Activated T-helper 1 cell treated with anti-CD3 and anti-CD28 coated beads, Interleukin-2, amount 50 U/mL, for 16 hours (primary cell): Measurements from ENCODE around the gene MCHR1.
"Not testable (repeated sequence)": the region's sequence is repeated elsewhere in the genome, so short reads cannot be mapped to it uniquely, and the experiment has no call there.

Experiments
- DNase-seq, 2 donors: peaks; one replicate each; pipeline ENCODE4 v3.0.0-alpha.2; 2020; ENCODE audit warnings: low read depth in 1 of 2, low spot score in 1 of 2

MCHR1 gene

DNA sequence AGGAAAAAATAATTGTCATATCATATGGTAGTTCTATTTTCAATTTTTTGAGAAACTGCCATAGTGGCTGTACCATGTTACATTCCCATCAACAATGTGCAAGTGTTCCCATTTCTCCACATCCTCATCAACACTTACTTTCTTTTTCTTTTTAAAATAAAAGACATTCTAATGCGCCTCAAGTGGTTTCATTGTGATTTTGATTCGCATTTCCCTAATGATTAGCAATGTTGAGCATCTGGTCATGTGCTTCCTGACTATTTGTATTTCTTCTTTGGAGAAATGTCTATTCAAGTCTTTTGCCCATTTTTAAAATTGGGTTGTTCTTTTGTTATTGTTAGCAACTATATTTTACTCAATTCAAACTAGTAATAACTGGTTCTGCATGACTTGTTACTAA lies 8.4 kb downstream of the MCHR1 start:
- DNase-seq: no peak

DNA sequence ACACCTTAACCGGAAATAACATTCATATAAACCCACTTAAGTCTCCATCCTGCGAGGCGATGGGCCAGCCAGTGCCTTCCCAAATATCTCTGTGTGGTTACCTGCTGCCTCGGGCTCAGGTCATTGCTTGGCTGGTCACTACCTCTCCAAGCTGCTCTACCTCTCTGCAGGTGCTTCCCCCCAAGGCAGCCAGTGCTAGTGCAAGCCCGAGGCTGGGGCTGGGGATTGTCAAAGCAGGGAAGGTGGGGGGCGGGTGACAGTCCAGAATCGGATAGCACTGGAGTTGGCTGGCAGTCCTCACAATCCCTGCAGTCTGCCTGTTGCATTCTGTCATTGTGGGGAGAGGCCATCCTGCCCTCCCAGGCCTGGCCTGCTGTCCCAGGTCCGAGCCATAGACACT lies 11.1 kb downstream of the MCHR1 start:
- no peak for DNase-seq

- DNase-seq: no peak
These were observed 12.2 kb downstream of the MCHR1 start for GRCh38 chr22:40691532-40691931.

- no peak for DNase-seq
These were observed 15.1 kb downstream of the MCHR1 start for GRCh38 chr22:40694411-40694810.

DNA sequence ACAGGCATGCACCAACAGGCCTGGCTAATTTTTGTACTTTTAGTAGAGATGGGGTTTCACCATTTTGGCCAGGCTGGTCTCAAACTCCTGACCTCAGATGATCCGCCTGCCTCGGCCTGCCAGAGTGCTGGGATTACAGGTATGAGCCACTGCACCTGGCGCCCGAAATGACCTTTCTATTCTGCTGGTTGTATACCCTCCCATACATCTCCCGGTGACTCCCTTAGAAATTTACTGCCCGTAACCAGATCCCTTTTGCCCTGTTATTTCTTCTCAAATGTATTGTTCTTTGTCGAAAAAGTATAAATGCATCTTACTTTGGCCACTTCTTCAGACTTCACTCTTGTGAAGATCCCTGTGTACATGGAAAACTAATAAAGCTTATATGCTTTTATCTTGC lies 22.0 kb downstream of the MCHR1 start:
- no peak for DNase-seq

GRCh38 chr22:40703174-40703573 lies 23.9 kb downstream of the MCHR1 start:
- DNase-seq: no peak

- DNase-seq: no peak
These were observed 24.5 kb downstream of the MCHR1 start for GRCh38 chr22:40703736-40704135.

- no peak for DNase-seq
These were observed 26.8 kb downstream of the MCHR1 start for GRCh38 chr22:40705918-40706682.

DNA sequence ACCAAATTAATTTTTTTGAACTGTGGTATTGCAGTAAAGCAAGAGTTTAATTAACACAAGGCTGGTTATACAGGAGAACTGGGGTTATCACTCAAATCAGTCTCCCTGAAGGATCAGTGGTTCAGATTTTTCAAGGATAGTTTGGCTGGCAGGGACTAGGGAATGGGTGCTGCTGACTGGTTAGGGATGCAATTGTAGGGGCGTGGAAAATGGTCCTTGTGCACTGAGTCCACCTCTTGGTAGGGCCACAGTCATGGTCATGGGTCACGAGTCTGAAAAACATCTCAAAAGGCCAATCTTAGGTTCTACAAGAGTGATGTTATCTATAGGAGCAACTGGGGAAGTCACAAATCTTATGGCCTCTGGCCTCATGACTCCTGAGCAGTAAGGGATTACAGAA lies 27.9 kb downstream of the MCHR1 start:
- no peak for DNase-seq

DNA sequence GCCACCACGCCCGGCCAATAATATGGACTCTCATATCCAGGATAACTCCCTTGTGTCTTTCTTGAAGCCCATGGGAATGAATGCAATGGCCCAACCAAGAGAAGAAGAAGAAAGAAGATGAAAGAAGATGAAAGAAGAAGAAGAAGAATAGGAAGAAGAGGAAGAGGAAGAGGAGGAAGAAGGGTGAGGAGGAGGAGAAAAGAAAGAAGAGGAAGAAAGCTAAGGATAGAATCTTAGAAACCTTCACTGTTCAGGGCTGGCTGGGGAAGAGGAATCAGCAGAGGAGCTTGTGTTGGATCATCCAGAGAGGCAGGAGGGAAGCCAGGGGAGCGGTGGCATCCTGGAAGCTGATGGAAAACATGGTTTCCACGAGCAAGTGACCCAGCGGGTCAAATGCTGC lies 28.9 kb downstream of the MCHR1 start:
- no peak for DNase-seq

DNA sequence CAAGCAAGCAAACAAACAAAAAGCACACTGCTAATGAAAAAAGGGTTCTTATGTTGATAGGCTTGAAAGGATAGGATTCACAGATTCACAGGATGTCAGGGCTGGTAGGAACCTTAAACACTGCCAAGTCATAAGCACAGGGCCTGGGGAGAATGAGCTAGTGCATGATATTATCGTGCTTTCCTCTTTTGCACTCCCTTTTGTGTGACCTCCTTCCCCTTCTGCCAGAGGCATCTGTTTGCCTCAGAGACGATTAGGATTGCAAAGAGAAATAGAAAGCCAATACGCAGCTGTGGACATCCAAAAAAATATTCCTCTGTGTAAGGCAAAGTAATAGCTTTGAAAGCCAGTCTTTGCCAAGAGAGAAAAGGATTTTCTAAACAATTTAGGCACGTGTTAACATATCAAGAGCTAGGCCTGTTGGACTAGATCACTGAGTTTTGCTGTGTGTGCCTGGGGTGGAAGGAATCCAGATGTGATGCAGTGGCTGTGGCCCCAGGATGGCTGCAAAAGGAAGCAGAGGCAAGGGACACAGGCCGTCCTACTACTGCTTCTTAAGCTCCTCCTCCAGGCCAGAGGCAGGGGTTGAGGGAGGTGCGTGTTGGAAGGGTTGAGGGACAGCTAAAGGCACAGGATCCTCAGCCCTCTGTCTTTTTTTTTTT lies 30.6 kb downstream of the MCHR1 start:
- no peak for DNase-seq

- no peak for DNase-seq
These were observed 33.0 kb downstream of the MCHR1 start for GRCh38 chr22:40712311-40712710.

GRCh38 chr22:40714499-40715337 lies 35.4 kb downstream of the MCHR1 start:
- DNase-seq: no peak

GRCh38 chr22:40716116-40716515 lies 36.8 kb downstream of the MCHR1 start:
- no peak for DNase-seq

- DNase-seq: not testable (repeated sequence)
These were observed 38.4 kb downstream of the MCHR1 start for GRCh38 chr22:40717657-40718056.

GRCh38 chr22:40718250-40719204 lies 39.2 kb downstream of the MCHR1 start:
- no peak for DNase-seq

- DNase-seq: no peak
These were observed 40.3 kb downstream of the MCHR1 start for GRCh38 chr22:40719599-40719998.

- DNase-seq: not testable (repeated sequence)
These were observed 40.9 kb downstream of the MCHR1 start for GRCh38 chr22:40720156-40720537.

GRCh38 chr22:40720538-40721256 lies 41.4 kb downstream of the MCHR1 start:
- DNase-seq: no peak

DNA sequence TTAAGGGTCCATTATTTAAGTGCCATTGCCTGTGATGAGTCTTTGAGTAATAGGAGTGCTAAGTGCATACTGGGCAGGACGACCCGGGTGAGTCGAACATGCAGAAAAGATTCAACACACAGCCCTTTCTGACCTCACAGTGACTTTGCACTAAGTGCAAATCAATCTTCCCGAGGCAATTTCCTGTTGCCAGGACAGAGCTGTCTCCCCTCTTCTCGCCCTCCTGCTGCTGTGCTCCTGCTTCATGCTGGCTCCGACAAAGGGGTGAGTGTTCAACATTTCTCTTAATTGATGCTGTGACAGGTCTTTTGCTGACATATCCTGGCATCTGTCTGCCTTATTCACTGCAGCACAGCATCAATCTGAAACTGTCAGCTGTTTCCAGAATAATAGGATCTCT lies 42.0 kb downstream of the MCHR1 start:
- DNase-seq: no peak
